ENCODE data around the gene LMTK3.

DNA sequence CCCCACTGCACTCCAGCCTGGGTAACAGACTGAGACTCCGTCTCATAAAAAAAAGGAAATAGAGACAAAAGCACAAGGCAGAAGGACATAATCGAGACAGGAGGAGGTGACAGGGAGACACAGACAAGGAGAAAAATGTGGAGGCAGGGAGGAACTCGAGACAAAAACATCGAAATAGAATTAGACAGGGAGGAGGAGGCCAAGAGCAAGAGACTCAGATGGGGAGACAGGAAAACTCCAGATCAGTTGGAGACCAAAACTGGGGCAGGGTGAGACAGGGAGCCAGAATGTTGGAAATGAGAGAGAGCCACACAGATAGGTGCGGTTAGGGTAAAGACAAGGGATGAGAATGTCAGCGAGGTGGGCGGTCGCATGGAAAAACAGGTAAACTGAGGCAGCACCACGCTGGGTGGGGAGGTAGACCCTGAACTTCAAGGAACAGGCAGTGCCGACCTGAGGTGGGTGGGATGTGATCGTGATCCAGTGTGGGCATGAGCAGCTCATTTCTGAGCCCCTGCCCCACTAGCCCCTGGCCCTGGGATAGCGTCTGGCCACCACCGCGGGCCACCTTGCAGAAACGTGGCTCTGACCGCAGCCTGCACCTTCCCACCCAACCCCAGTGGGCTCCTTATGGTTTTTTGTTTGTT lies 27.3 kb downstream of the LMTK3 start:
- TF ChIP-seq JUND (IDR thresholded peaks at IDR 0.05), result no peak
- TF ChIP-seq SMC3 (IDR thresholded peaks at IDR 0.05; ENCODE audit: low read depth, low read length), result no peak
- TF ChIP-seq, protein P1, sequence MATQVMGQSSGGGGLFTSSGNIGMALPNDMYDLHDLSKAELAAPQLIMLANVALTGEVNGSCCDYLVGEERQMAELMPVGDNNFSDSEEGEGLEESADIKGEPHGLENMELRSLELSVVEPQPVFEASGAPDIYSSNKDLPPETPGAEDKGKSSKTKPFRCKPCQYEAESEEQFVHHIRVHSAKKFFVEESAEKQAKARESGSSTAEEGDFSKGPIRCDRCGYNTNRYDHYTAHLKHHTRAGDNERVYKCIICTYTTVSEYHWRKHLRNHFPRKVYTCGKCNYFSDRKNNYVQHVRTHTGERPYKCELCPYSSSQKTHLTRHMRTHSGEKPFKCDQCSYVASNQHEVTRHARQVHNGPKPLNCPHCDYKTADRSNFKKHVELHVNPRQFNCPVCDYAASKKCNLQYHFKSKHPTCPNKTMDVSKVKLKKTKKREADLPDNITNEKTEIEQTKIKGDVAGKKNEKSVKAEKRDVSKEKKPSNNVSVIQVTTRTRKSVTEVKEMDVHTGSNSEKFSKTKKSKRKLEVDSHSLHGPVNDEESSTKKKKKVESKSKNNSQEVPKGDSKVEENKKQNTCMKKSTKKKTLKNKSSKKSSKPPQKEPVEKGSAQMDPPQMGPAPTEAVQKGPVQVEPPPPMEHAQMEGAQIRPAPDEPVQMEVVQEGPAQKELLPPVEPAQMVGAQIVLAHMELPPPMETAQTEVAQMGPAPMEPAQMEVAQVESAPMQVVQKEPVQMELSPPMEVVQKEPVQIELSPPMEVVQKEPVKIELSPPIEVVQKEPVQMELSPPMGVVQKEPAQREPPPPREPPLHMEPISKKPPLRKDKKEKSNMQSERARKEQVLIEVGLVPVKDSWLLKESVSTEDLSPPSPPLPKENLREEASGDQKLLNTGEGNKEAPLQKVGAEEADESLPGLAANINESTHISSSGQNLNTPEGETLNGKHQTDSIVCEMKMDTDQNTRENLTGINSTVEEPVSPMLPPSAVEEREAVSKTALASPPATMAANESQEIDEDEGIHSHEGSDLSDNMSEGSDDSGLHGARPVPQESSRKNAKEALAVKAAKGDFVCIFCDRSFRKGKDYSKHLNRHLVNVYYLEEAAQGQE (IDR thresholded peaks at IDR 0.05; ENCODE audit: low read depth, low read length), result no peak
- TF ChIP-seq POLR2AphosphoS5 (IDR thresholded peaks at IDR 0.05; ENCODE audit: low read depth, low read length), result no peak
- TF ChIP-seq FOXM1 (IDR thresholded peaks at IDR 0.05; ENCODE audit: low read depth), result no peak
- no peak for TF ChIP-seq GATA2 (CRISPR knock-in tag; IDR thresholded peaks at IDR 0.05)
- TF ChIP-seq EP300 (IDR thresholded peaks at IDR 0.05; ENCODE audit: borderline replicate concordance in 1 of 2, low read depth in 1 of 2, low read length in 1 of 2), result no peak
- no peak for TF ChIP-seq CTCF (IDR thresholded peaks at IDR 0.05)

Data from SK-N-SH (cell line).